MM.1S (cell line): Measurements from ENCODE around the gene SIRPA.

Experiments used
- DNase-seq: peaks from one replicate; pipeline ENCODE4 v3.0.0-alpha.2; 2015
- H2AFZ ChIP-seq: fragments of 300-600 bp; sonication (generic); 2 replicates; pipeline ENCODE4 v1.6.0; 2016; ENCODE audit warnings: antibody characterized with exemption, low read length
- H3F3A ChIP-seq: fragments of 300-600 bp; sonication (generic); 2 replicates; pipeline ENCODE4 v1.6.1; 2016; ENCODE audit warnings: mild to moderate bottlenecking, antibody characterized with exemption, low read length, moderate library complexity, mixed read lengths; ENCODE audit not compliant: insufficient read depth
- H3K27ac ChIP-seq: fragments of 300-600 bp; sonication (generic); 2 replicates; pipeline ENCODE4 v1.5.1; 2016; ENCODE audit warnings: mild to moderate bottlenecking, low read length
- H3K27me3 ChIP-seq: fragments of 300-600 bp; sonication (generic); replicated peaks from 2 replicates; pipeline ENCODE4 v1.6.0; 2016; ENCODE audit warnings: low read length; ENCODE audit not compliant: insufficient read depth
- H3K36me3 ChIP-seq: fragments of 300-600 bp; sonication (generic); replicated peaks from 2 replicates; pipeline ENCODE4 v1.6.1; 2016; ENCODE audit warnings: mild to moderate bottlenecking, low read length, mixed read lengths; ENCODE audit not compliant: insufficient read depth
- H3K4me1 ChIP-seq: fragments of 300-600 bp; sonication (generic); 2 replicates; pipeline ENCODE4 v1.6.1; 2016; ENCODE audit warnings: low read length, mixed read lengths
- H3K4me2 ChIP-seq: fragments of 300-600 bp; sonication (generic); 2 replicates; pipeline ENCODE4 v1.6.0; 2016; ENCODE audit warnings: low read depth, low read length
- H3K4me3 ChIP-seq: fragments of 300-600 bp; sonication (generic); 2 replicates; pipeline ENCODE4 v1.5.1; 2016; ENCODE audit warnings: low read length, mixed read lengths
- H3K79me2 ChIP-seq: fragments of 300-600 bp; sonication (generic); 2 replicates; pipeline ENCODE4 v1.6.1; 2016; ENCODE audit warnings: mixed run types, low read length, mixed read lengths
- H3K9ac ChIP-seq: fragments of 300-600 bp; sonication (generic); 2 replicates; pipeline ENCODE4 v1.6.1; 2016; ENCODE audit warnings: low read length, mixed read lengths
- H3K9me2 ChIP-seq: fragments of 300-600 bp; sonication (generic); replicated peaks from 2 replicates; pipeline ENCODE4 v1.6.1; 2016; ENCODE audit warnings: mild to moderate bottlenecking, low read length, mixed read lengths; ENCODE audit not compliant: insufficient read depth
- H3K9me3 ChIP-seq: fragments of 300-600 bp; sonication (generic); replicated peaks from 2 replicates; pipeline ENCODE4 v1.6.1; 2016; ENCODE audit warnings: mild to moderate bottlenecking, low read length, mixed read lengths; ENCODE audit not compliant: insufficient read depth
- H4K20me1 ChIP-seq: fragments of 300-600 bp; sonication (generic); 2 replicates; pipeline ENCODE4 v1.6.1; 2016; ENCODE audit warnings: mild to moderate bottlenecking, low read length, moderate library complexity, mixed read lengths; ENCODE audit not compliant: insufficient read depth
- CTCF ChIP-seq: fragments of 300-600 bp; sonication (generic); IDR thresholded peaks from 2 replicates; pipeline ENCODE4 v1.5.1; 2016; ENCODE audit warnings: antibody characterized with exemption, low read length, mixed read lengths
- EZH2 ChIP-seq: fragments of 300-600 bp; sonication (generic); optimal IDR thresholded peaks from 2 replicates; pipeline ENCODE3; 2017; ENCODE audit warnings: low read depth, mild to moderate bottlenecking, antibody characterized with exemption, low read length, mixed read lengths
- EZH2phosphoT487 ChIP-seq: fragments of 300-600 bp; sonication (generic); IDR thresholded peaks from 2 replicates; pipeline ENCODE4 v1.6.1; 2018; ENCODE audit warnings: antibody characterized with exemption, low read length

Gene SIRPA

GRCh38 chr20:1907586-1907985 lies 12.4 kb downstream of the SIRPA start:
- no peak for DNase-seq
- Histone ChIP-seq H3K79me2 (no peaks in the 10 kb centered on the region), H4K20me1 (no peaks in the 10 kb centered on the region), H3K27ac (no peak overlapping the region), H3K36me3 (no peaks in the 10 kb centered on the region), H3F3A (no peaks in the 10 kb centered on the region), H3K4me3 (no peak overlapping the region), H3K4me1 (peaks cover 12% of the 10 kb centered on the region), H2AFZ (no peak overlapping the region), H3K9ac (no peak overlapping the region), H3K9me3 (no peaks in the 10 kb centered on the region), H3K4me2 (no peak overlapping the region), H3K27me3 (no peaks in the 10 kb centered on the region), H3K9me2 (no peaks in the 10 kb centered on the region)
- no peak for TF ChIP-seq CTCF
- TF ChIP-seq EZH2phosphoT487, result no peak
- no peak for TF ChIP-seq EZH2

- Histone ChIP-seq H3K4me3 (no peak overlapping the region), H2AFZ (no peak overlapping the region), H3K9me3 (no peaks in the 10 kb centered on the region), H3K9ac (no peak overlapping the region), H3K27me3 (no peaks in the 10 kb centered on the region), H3K36me3 (no peaks in the 10 kb centered on the region), H4K20me1 (no peaks in the 10 kb centered on the region), H3K4me2 (no peak overlapping the region), H3K4me1 (peaks cover 12% of the 10 kb centered on the region), H3K9me2 (no peaks in the 10 kb centered on the region), H3F3A (no peaks in the 10 kb centered on the region), H3K79me2 (no peaks in the 10 kb centered on the region), H3K27ac (no peak overlapping the region)
- TF ChIP-seq EZH2, result no peak
- no peak for DNase-seq
Observed at GRCh38 chr20:1908191-1908590, 13.0 kb downstream of the SIRPA start.

GRCh38 chr20:1909097-1909496 lies 13.9 kb downstream of the SIRPA start:
- Histone ChIP-seq H3K4me1 (peaks cover 12% of the 10 kb centered on the region), H4K20me1 (no peaks in the 10 kb centered on the region), H3F3A (no peaks in the 10 kb centered on the region), H3K27me3 (no peaks in the 10 kb centered on the region), H3K36me3 (no peaks in the 10 kb centered on the region), H3K79me2 (no peaks in the 10 kb centered on the region), H3K4me2 (no peak overlapping the region), H3K27ac (no peak overlapping the region), H3K9ac (no peak overlapping the region), H2AFZ (no peak overlapping the region), H3K4me3 (no peak overlapping the region), H3K9me3 (no peaks in the 10 kb centered on the region), H3K9me2 (no peaks in the 10 kb centered on the region)
- DNase-seq, result no peak
- no peak for TF ChIP-seq CTCF
- TF ChIP-seq EZH2, result no peak
- no peak for TF ChIP-seq EZH2phosphoT487

GRCh38 chr20:1911536-1911935 lies 16.3 kb downstream of the SIRPA start:
- Histone ChIP-seq H3K4me1 (peaks cover 4% of the 10 kb centered on the region; the same call in 1 of the 2 replicates), H3K4me2 (no peak overlapping the region), H3F3A (no peaks in the 10 kb centered on the region), H3K9ac (no peak overlapping the region), H3K36me3 (no peaks in the 10 kb centered on the region), H3K9me3 (no peaks in the 10 kb centered on the region), H2AFZ (no peak overlapping the region), H3K79me2 (no peaks in the 10 kb centered on the region), H4K20me1 (no peaks in the 10 kb centered on the region), H3K9me2 (no peaks in the 10 kb centered on the region), H3K4me3 (no peak overlapping the region), H3K27ac (no peak overlapping the region), H3K27me3 (no peaks in the 10 kb centered on the region)
- TF ChIP-seq EZH2 (no peak), EZH2phosphoT487 (no peak), CTCF (no peak)
- no peak for DNase-seq
